H1 (cell line): ENCODE results near the gene ARHGAP15. TPM values are rescaled to one million over a fixed set of nuclear protein-coding genes. Genes with fewer than 3 reads are reported as not detected.

Experiments used
- CTCF ChIA-PET: fragments of 300-600 bp; sonication (Branson Sonifier 250); formaldehyde crosslinking; loops from one replicate; lab custom pipeline; 2021; ENCODE audit not compliant: partially characterized antibody; lab: Charles Lee
- POLR2A ChIA-PET: fragments of 300-600 bp; sonication (Branson Sonifier 250); formaldehyde crosslinking; loops from one replicate; lab custom pipeline; 2021; ENCODE audit warnings: inconsistent platforms; ENCODE audit not compliant: partially characterized antibody; lab: Charles Lee
- DNase-seq, 2 experiments: peaks; one replicate each; pipeline versions ENCODE4 v3.0.0 to v3.0.0-alpha.2; 2010 to 2022; ENCODE audit warnings: low spot score in 2 of 2, low read depth in 1 of 2, mixed read lengths in 1 of 2
- FAIRE-seq: peaks from 2 replicates; lab custom pipeline; 2011; peaks lifted over from hg19 to GRCh38; lab: Jason Lieb, UNC
- H2AFZ ChIP-seq: 2 replicates; pipeline ENCODE4 v1.8.1; 2012; ENCODE audit warnings: low read length, inconsistent platforms
- H2AK5ac ChIP-seq: 2 replicates; pipeline ENCODE4 v1.6.1; 2013; ENCODE audit warnings: low read depth, low read length
- H2BK120ac ChIP-seq: replicated peaks from 2 replicates; pipeline ENCODE3; 2013; ENCODE audit warnings: low read depth, low read length, inconsistent platforms
- H2BK12ac ChIP-seq: 2 replicates; pipeline ENCODE4 v1.6.1; 2013; ENCODE audit warnings: low read depth, low read length
- H2BK15ac ChIP-seq: 2 replicates; pipeline ENCODE4 v1.6.1; 2013; ENCODE audit warnings: low read length
- H2BK20ac ChIP-seq: 2 replicates; pipeline ENCODE4 v1.6.1; 2013; ENCODE audit warnings: low read length
- H2BK5ac ChIP-seq: 2 replicates; pipeline ENCODE4 v1.6.1; 2013; ENCODE audit warnings: low read depth, low read length
- H3K14ac ChIP-seq: 2 replicates; pipeline ENCODE4 v1.6.1; 2013; ENCODE audit warnings: inconsistent platforms; ENCODE audit not compliant: insufficient read length
- H3K18ac ChIP-seq: 2 replicates; pipeline ENCODE4 v1.6.1; 2013; ENCODE audit warnings: low read length; ENCODE audit errors: extremely low read depth
- H3K23ac ChIP-seq: 2 replicates; pipeline ENCODE4 v1.6.1; 2013; ENCODE audit warnings: inconsistent platforms; ENCODE audit not compliant: insufficient read length
- H3K23me2 ChIP-seq: 2 replicates; pipeline ENCODE4 v1.6.1; 2013; ENCODE audit warnings: low read depth, low read length
- H3K27ac ChIP-seq: 2 replicates; pipeline ENCODE4 v1.6.1; 2011; ENCODE audit warnings: low read depth, low read length, inconsistent platforms
- H3K27me3 ChIP-seq, 4 experiments: replicated peaks in 1 of 4; 1 replicate in 1 of 4; 2 replicates in 3 of 4; pipeline versions ENCODE4 v1.6.1 to v1.8.1; 2011 to 2013; ENCODE audit warnings: low read length in 3 of 4, mild to moderate bottlenecking in 3 of 4, inconsistent platforms in 2 of 4, mixed read lengths in 2 of 4, moderate library complexity in 1 of 4; ENCODE audit not compliant: control insufficient read depth in 3 of 4, insufficient read depth in 3 of 4; ENCODE audit errors: extremely low read depth in 1 of 4
- H3K36me3 ChIP-seq, 4 experiments: 2 replicates each; pipeline versions ENCODE4 v1.6.1 to v1.8.1; 2011 to 2013; ENCODE audit warnings: mild to moderate bottlenecking in 4 of 4, low read length in 3 of 4, moderate library complexity in 2 of 4, control low read depth in 1 of 4, inconsistent platforms in 1 of 4; ENCODE audit not compliant: insufficient read depth in 4 of 4, control insufficient read depth in 2 of 4
- H3K4ac ChIP-seq: replicated peaks from 2 replicates; pipeline ENCODE3; 2013; ENCODE audit warnings: low read length, low read depth, mixed read lengths, inconsistent platforms; ENCODE audit not compliant: insufficient read length
- H3K4me1 ChIP-seq, 4 experiments: replicated peaks in 1 of 4; 1 replicate in 1 of 4; 2 replicates in 3 of 4; pipeline versions ENCODE4 v1.6.1 to v1.8.1; 2011 to 2013; ENCODE audit warnings: low read length in 3 of 4, inconsistent platforms in 2 of 4, mixed read lengths in 1 of 4; ENCODE audit not compliant: insufficient read depth in 4 of 4, control insufficient read depth in 3 of 4
- H3K4me2 ChIP-seq, 2 experiments: 2 replicates each; pipeline versions ENCODE4 v1.6.1 to v1.8.1; 2011 to 2013; ENCODE audit warnings: low read depth in 2 of 2, low read length in 2 of 2, control low read depth in 1 of 2, inconsistent platforms in 1 of 2, mild to moderate bottlenecking in 1 of 2; ENCODE audit not compliant: insufficient read depth in 1 of 2
- H3K4me3 ChIP-seq, 4 experiments: fragments of 200-600, 300-600 bp in 1 of 4; sonication (generic), shearing (Covaris generic), sonication (Bioruptor Twin) in 1 of 4; 2 replicates each; pipeline versions ENCODE4 v1.5.1 to v1.8.1; 2011 to 2016; ENCODE audit warnings: low read length in 4 of 4, low read depth in 3 of 4, control low read depth in 2 of 4, inconsistent platforms in 2 of 4, mild to moderate bottlenecking in 2 of 4, mixed read lengths in 1 of 4, moderate library complexity in 1 of 4; ENCODE audit not compliant: insufficient read depth in 2 of 4; ENCODE audit errors: extremely low read depth in 1 of 4
- H3K56ac ChIP-seq: replicated peaks from 2 replicates; pipeline ENCODE3; 2013; ENCODE audit warnings: low read depth, mild to moderate bottlenecking, mixed read lengths, low read length, inconsistent platforms; ENCODE audit not compliant: insufficient read length
- H3K79me1 ChIP-seq: 2 replicates; pipeline ENCODE4 v1.6.1; 2013; ENCODE audit warnings: low read depth, low read length, control low read depth
- H3K79me2 ChIP-seq, 2 experiments: 2 replicates each; pipeline versions ENCODE4 v1.6.1 to v1.8.1; 2012 to 2013; ENCODE audit warnings: low read length in 2 of 2, mild to moderate bottlenecking in 2 of 2, inconsistent platforms in 1 of 2; ENCODE audit not compliant: insufficient read depth in 2 of 2, control insufficient read depth in 1 of 2
- H3K9ac ChIP-seq, 4 experiments: replicated peaks in 1 of 4; 1 replicate in 1 of 4; 2 replicates in 3 of 4; pipeline versions ENCODE4 v1.6.1 to v1.8.1; 2011 to 2013; ENCODE audit warnings: low read depth in 3 of 4, low read length in 3 of 4, control low read depth in 2 of 4, mild to moderate bottlenecking in 2 of 4, moderate library complexity in 2 of 4, inconsistent platforms in 1 of 4; ENCODE audit errors: extremely low read depth in 1 of 4
- H3K9me3 ChIP-seq, 2 experiments: 2 replicates each; pipeline versions ENCODE4 v1.6.1 to v1.8.1; 2012 to 2013; ENCODE audit warnings: mild to moderate bottlenecking in 2 of 2, moderate library complexity in 2 of 2, control low read depth in 1 of 2, inconsistent platforms in 1 of 2, low read depth in 1 of 2, low read length in 1 of 2, mixed read lengths in 1 of 2; ENCODE audit not compliant: insufficient read depth in 2 of 2
- H4K20me1 ChIP-seq, 2 experiments: replicated peaks in 1 of 2; 2 replicates each; pipeline versions ENCODE3 to v1.8.1; 2011 to 2013; ENCODE audit warnings: inconsistent platforms in 2 of 2, low read length in 2 of 2, mild to moderate bottlenecking in 1 of 2; ENCODE audit not compliant: insufficient read depth in 2 of 2, control insufficient read depth in 1 of 2
- H4K5ac ChIP-seq: 2 replicates; pipeline ENCODE4 v1.6.1; 2013; ENCODE audit warnings: low read length, low read depth, mixed read lengths, inconsistent platforms; ENCODE audit not compliant: insufficient read length
- H4K8ac ChIP-seq: 2 replicates; pipeline ENCODE4 v1.8.0; 2013; ENCODE audit warnings: mild to moderate bottlenecking, moderate library complexity, low read length, inconsistent platforms; ENCODE audit not compliant: insufficient read depth; ENCODE audit errors: extremely low read depth
- H4K91ac ChIP-seq: replicated peaks from 2 replicates; pipeline ENCODE3; 2013; ENCODE audit warnings: low read length, mixed read lengths, inconsistent platforms; ENCODE audit not compliant: insufficient read length
- BCL11A ChIP-seq, 2 experiments: IDR thresholded peaks; one replicate each; pipeline ENCODE4 v1.6.1; 2011; ENCODE audit warnings: low read depth in 2 of 2, low read length in 2 of 2, mild to moderate bottlenecking in 2 of 2
- WGBS, 2 experiments: shearing (Covaris generic) in 1 of 2; methylation state at CpG; one replicate each; pipeline versions ENCODE4 v1.1.6 to v1.1.7; 2013 to 2015; ENCODE audit warnings: low lambda C conversion rate in 2 of 2, mixed read lengths in 2 of 2, inconsistent platforms in 1 of 2, low coverage in 1 of 2, missing lambda C conversion rate in 1 of 2; ENCODE audit not compliant: insufficient replicate concordance in 2 of 2, insufficient coverage in 1 of 2, insufficient read length in 1 of 2; ENCODE audit errors: extremely low coverage in 1 of 2, missing lambda C conversion rate in 1 of 2; 5-methylcytosine and 5-hydroxymethylcytosine counted together
- polyA plus RNA-seq, 7 experiments: library from polyadenylated mRNA; depleted of rRNA in 3 of 7; stranded (reverse) in 5 of 7; unstranded in 2 of 7; fragments of >200 nt in 5 of 7; fragments of 200-250 nt in 2 of 7; gene quantifications; 1 replicate in 5 of 7; 2 replicates in 1 of 7; 4 replicates in 1 of 7; pipeline versions ENCODE4 v1.2.1 to v1.2.3, GENCODE V29; 2011 to 2013; ENCODE audit warnings: missing spikeins in 2 of 7, mixed read lengths in 2 of 7
- total RNA-seq: library from RNA; stranded (reverse); fragmentation: NEBNext Ultra II Directional; extraction: Animal tissue kit (Norgen Biotek cat#: 25700); gene quantifications from 2 replicates; pipeline ENCODE4 v1.2.1, GENCODE V29; 2021

The ARHGAP15 gene
- total and polyA plus RNA-seq, 2 of the 8 experiments (the other 6 are each of a cell fraction or from before 2014, with no cell fraction given) = not detected

DNA sequence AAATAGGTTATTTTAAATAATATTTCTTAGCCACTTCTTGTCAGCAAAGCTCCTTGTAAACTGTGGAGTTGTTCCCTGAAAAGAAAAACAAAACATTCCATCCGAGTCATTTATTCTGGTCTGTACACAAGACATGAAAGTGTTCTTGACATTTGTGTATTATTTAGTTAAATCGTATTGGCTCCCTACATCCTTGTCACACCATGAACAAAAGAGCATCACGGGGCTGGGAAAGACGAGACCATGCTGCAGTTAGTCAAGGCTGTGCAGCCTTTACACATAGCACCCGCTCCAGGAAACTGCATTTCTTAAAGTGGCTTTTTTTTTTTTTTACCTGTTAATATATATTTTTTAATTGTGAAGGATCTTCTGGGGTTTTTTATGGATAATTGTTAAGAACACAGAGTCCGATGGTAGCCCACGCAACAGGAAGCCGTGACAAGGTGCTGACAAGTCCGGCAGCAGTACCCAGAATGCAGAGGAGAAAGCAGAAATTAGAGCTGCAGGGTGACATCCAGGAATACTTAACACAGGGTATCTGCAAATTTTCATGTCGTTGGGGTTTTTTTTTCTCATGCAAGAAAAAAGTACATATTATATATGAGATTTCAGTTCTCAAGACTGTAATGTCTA lies 588.4 kb downstream of the ARHGAP15 start:
- no peak overlapping the region for H2BK12ac ChIP-seq
- no peaks in the 10 kb centered on the region for H4K20me1 ChIP-seq
- no peak overlapping the region for H3K4ac ChIP-seq
- H3K56ac ChIP-seq = no peak overlapping the region
- H3K27ac ChIP-seq = no peak overlapping the region
- no peaks in the 10 kb centered on the region for H3K36me3 ChIP-seq
- WGBS, 2 experiments = 94% methylated on average over 10 of the region's 10 CpGs; no CpG with 5 or more reads in 1 of the 2 experiments
- no peaks in the 10 kb centered on the region for H3K4me1 ChIP-seq
- no peak overlapping the region for H4K8ac ChIP-seq
- H3K18ac ChIP-seq = no peak overlapping the region
- no peaks in the 10 kb centered on the region for H3K27me3 ChIP-seq
- no peak overlapping the region for H3K23ac ChIP-seq
- no peaks in the 10 kb centered on the region for H3K79me2 ChIP-seq
- ChIA-PET POLR2A (no interaction called here), CTCF (interaction anchor here (0.6 to 1.4 kb wide), 4 partner anchors 22 to 295 kb away, joined by 3 to 6 read pairs (median 4); no protein-coding TSS in a partner anchor)
- no peak overlapping the region for H3K4me3 ChIP-seq
- DNase-seq (no peak), FAIRE-seq (no peak)
- no peak overlapping the region for H2AK5ac ChIP-seq
- H3K4me2 ChIP-seq = no peak overlapping the region
- H3K23me2 ChIP-seq = no peaks in the 10 kb centered on the region
- no peak overlapping the region for H4K5ac ChIP-seq
- no peak overlapping the region for H2BK5ac ChIP-seq
- TF ChIP-seq BCL11A (IDR thresholded peaks at IDR 0.05; ENCODE audit: low read depth in 2 of 2, low read length in 2 of 2) = no peak
- H4K91ac ChIP-seq = no peak overlapping the region
- H3K9ac ChIP-seq = no peak overlapping the region
- H2AFZ ChIP-seq = no peak overlapping the region
- no peak overlapping the region for H2BK15ac ChIP-seq
- no peak overlapping the region for H3K14ac ChIP-seq
- H3K9me3 ChIP-seq = peaks cover 0 to 3% of the 10 kb centered on the region in 2 experiments; a peak in 1 of 4 replicates
- no peak overlapping the region for H2BK20ac ChIP-seq
- H3K79me1 ChIP-seq = no peaks in the 10 kb centered on the region
- no peak overlapping the region for H2BK120ac ChIP-seq
